HG03469 (cell line): ENCODE data around the gene ITGB4.

Source experiments
- ATAC-seq: cut with Tn5 transposase; IDR thresholded peaks from one replicate; pipeline ENCODE4 v1.9.1; 2021; ENCODE audit warnings: mild to moderate bottlenecking, moderate library complexity, moderate number of reproducible peaks; ENCODE audit not compliant: unreplicated experiment

The ITGB4 gene

GRCh38 chr17:75695830-75696271 is 25.4 kb upstream of the ITGB4 start:
- no peak for ATAC-seq

- no peak for ATAC-seq
Measured at GRCh38 chr17:75697651-75698291, 23.5 kb upstream of the ITGB4 start.

GRCh38 chr17:75698659-75699058 is 22.6 kb upstream of the ITGB4 start:
- no peak for ATAC-seq

- ATAC-seq: no peak
Measured at GRCh38 chr17:75701288-75701687, 20.0 kb upstream of the ITGB4 start.

- ATAC-seq: no peak
Measured at GRCh38 chr17:75703191-75703590, 18.1 kb upstream of the ITGB4 start.

GRCh38 chr17:75703591-75703990 is 17.7 kb upstream of the ITGB4 start:
- ATAC-seq: no peak

GRCh38 chr17:75704963-75705875 is 16.0 kb upstream of the ITGB4 start:
- ATAC-seq: no peak

- ATAC-seq: no peak
Measured at GRCh38 chr17:75706042-75706728, 15.1 kb upstream of the ITGB4 start.

- no peak for ATAC-seq
Measured at GRCh38 chr17:75707079-75707571, 14.1 kb upstream of the ITGB4 start.

GRCh38 chr17:75712446-75712845 is 8.8 kb upstream of the ITGB4 start:
- no peak for ATAC-seq

- no peak for ATAC-seq
Measured at GRCh38 chr17:75719732-75720131, 1.5 kb upstream of the ITGB4 start.

- no peak for ATAC-seq
Measured at GRCh38 chr17:75721463-75722011, 278 bp downstream of the ITGB4 start.

GRCh38 chr17:75722076-75722475 is 817 bp downstream of the ITGB4 start:
- no peak for ATAC-seq

- ATAC-seq: no peak
Measured at GRCh38 chr17:75722542-75723095, 1.4 kb downstream of the ITGB4 start.

- no peak for ATAC-seq
Measured at GRCh38 chr17:75723171-75723930, 2.1 kb downstream of the ITGB4 start.

GRCh38 chr17:75724016-75725003 is 3.1 kb downstream of the ITGB4 start:
- no peak for ATAC-seq

- no peak for ATAC-seq
Measured at GRCh38 chr17:75725504-75725903, 4.2 kb downstream of the ITGB4 start.

- no peak for ATAC-seq
Measured at GRCh38 chr17:75727391-75727790, 6.1 kb downstream of the ITGB4 start.

- ATAC-seq: no peak
Measured at GRCh38 chr17:75729351-75729750, 8.1 kb downstream of the ITGB4 start.
